Liver (tissue), 3 donors: ENCODE results near the gene ZNF778.

Source experiments
- RAD21 ChIP-seq, 2 donors: IDR thresholded peaks; 2 replicates each; pipeline ENCODE4 v1.6.1; 2016; ENCODE audit warnings: antibody characterized with exemption in 2 of 2, mild to moderate bottlenecking in 2 of 2
- SP1 ChIP-seq: IDR thresholded peaks from 2 replicates; pipeline ENCODE4 v1.6.1; 2018; ENCODE audit warnings: antibody characterized with exemption, mild to moderate bottlenecking
- TAF1 ChIP-seq: conservative IDR thresholded peaks from 2 replicates; pipeline ENCODE4 v1.6.1; 2016; ENCODE audit warnings: antibody characterized with exemption, mild to moderate bottlenecking
- YY1 ChIP-seq: IDR thresholded peaks from 2 replicates; pipeline ENCODE4 v1.6.1; 2016; ENCODE audit warnings: antibody characterized with exemption, mild to moderate bottlenecking
- TF ChIP-seq, protein P1 (sequence below): fragments of 150-350 bp; IDR thresholded peaks from 2 replicates; pipeline ENCODE4 v1.5.1; 2017; ENCODE audit warnings: improper control_type of control experiment, low read depth, low read length; ENCODE audit not compliant: missing input control
- TF ChIP-seq, protein P2 (sequence below): IDR thresholded peaks from 2 replicates; pipeline ENCODE4 v1.6.1; 2016; ENCODE audit warnings: antibody characterized with exemption
- donor health status: healthy.
- donor health status: healthy.

DNA sequence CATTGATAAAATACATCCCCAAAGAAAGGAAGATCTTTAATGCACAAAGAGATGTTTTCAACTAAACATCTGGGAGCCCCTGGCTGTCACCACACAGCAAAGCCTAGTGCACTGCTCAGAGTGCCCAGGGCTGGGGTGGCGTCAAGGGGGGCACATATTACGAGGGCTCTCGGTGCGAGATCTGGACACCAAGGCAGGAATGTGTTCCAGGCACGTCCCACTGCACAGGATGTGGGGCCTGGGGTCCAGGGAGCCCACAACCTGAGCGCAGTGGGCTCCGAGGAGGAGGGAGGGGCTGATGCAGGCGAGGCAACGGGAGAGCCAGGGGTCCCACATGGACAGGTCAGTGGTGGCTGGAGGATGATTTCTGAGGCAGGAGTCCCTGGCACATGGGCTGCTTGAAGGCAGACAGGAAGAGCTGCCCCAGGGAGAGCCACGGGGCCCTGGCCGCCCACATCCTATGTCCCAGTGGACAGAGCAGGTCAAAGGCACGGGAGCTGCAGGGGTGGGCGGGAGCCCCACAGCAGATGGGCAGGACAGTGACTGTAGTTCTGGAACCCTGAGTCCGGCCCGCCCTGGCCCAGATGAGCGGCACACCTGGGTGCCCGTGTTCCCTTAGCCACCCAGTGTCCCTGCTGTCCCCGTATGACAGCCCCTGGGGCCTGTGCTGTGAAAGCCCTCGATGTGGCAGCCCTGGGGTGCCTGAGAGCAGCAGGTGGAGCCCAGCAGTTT is 56.4 kb downstream of the ZNF778 start:
- TF ChIP-seq, protein P1, sequence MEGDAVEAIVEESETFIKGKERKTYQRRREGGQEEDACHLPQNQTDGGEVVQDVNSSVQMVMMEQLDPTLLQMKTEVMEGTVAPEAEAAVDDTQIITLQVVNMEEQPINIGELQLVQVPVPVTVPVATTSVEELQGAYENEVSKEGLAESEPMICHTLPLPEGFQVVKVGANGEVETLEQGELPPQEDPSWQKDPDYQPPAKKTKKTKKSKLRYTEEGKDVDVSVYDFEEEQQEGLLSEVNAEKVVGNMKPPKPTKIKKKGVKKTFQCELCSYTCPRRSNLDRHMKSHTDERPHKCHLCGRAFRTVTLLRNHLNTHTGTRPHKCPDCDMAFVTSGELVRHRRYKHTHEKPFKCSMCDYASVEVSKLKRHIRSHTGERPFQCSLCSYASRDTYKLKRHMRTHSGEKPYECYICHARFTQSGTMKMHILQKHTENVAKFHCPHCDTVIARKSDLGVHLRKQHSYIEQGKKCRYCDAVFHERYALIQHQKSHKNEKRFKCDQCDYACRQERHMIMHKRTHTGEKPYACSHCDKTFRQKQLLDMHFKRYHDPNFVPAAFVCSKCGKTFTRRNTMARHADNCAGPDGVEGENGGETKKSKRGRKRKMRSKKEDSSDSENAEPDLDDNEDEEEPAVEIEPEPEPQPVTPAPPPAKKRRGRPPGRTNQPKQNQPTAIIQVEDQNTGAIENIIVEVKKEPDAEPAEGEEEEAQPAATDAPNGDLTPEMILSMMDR: no peak
- TF ChIP-seq SP1 (no peak), YY1 (no peak), RAD21 (IDR thresholded peaks at IDR 0.05) (no peak), TAF1 (no peak)
- TF ChIP-seq, protein P2, sequence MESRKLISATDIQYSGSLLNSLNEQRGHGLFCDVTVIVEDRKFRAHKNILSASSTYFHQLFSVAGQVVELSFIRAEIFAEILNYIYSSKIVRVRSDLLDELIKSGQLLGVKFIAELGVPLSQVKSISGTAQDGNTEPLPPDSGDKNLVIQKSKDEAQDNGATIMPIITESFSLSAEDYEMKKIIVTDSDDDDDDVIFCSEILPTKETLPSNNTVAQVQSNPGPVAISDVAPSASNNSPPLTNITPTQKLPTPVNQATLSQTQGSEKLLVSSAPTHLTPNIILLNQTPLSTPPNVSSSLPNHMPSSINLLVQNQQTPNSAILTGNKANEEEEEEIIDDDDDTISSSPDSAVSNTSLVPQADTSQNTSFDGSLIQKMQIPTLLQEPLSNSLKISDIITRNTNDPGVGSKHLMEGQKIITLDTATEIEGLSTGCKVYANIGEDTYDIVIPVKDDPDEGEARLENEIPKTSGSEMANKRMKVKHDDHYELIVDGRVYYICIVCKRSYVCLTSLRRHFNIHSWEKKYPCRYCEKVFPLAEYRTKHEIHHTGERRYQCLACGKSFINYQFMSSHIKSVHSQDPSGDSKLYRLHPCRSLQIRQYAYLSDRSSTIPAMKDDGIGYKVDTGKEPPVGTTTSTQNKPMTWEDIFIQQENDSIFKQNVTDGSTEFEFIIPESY: no peak
